Epithelial cell of proximal tubule (primary cell): ENCODE results near the gene PRDM16. TPM values are rescaled to one million over a fixed set of nuclear protein-coding genes. Genes with fewer than 3 reads are reported as not detected.

Experiments used
- DNase-seq: peaks from one replicate; pipeline ENCODE4 v3.0.0-alpha.2; 2011; ENCODE audit warnings: low read depth
- H3K4me3 ChIP-seq: 2 replicates; pipeline ENCODE4 v1.5.1; 2011; ENCODE audit warnings: low read depth, mild to moderate bottlenecking, low read length
- total RNA-seq: library from RNA; depleted of rRNA; stranded (reverse); fragments of >200 nt; gene quantifications from 2 replicates; pipeline ENCODE4 v1.2.3, GENCODE V29; 2015
- TF ChIP-seq, protein P1 (sequence below): conservative IDR thresholded peaks from 2 replicates; pipeline ENCODE4 v1.5.1; 2012; ENCODE audit warnings: low read depth, mild to moderate bottlenecking, low read length

The PRDM16 gene
- total RNA-seq, 1 donor from 2014 or later: 0.06 TPM

- DNase-seq: no peak
- TF ChIP-seq, protein P1, sequence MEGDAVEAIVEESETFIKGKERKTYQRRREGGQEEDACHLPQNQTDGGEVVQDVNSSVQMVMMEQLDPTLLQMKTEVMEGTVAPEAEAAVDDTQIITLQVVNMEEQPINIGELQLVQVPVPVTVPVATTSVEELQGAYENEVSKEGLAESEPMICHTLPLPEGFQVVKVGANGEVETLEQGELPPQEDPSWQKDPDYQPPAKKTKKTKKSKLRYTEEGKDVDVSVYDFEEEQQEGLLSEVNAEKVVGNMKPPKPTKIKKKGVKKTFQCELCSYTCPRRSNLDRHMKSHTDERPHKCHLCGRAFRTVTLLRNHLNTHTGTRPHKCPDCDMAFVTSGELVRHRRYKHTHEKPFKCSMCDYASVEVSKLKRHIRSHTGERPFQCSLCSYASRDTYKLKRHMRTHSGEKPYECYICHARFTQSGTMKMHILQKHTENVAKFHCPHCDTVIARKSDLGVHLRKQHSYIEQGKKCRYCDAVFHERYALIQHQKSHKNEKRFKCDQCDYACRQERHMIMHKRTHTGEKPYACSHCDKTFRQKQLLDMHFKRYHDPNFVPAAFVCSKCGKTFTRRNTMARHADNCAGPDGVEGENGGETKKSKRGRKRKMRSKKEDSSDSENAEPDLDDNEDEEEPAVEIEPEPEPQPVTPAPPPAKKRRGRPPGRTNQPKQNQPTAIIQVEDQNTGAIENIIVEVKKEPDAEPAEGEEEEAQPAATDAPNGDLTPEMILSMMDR: no peak
- H3K4me3 ChIP-seq: no peak overlapping the region
Measured at GRCh38 chr1:3125078-3125477, 56.1 kb downstream of the PRDM16 start.

- no peak overlapping the region for H3K4me3 ChIP-seq
- TF ChIP-seq, protein P1: no peak
- no peak for DNase-seq
Measured at GRCh38 chr1:3125546-3126368, 56.8 kb downstream of the PRDM16 start.

DNA sequence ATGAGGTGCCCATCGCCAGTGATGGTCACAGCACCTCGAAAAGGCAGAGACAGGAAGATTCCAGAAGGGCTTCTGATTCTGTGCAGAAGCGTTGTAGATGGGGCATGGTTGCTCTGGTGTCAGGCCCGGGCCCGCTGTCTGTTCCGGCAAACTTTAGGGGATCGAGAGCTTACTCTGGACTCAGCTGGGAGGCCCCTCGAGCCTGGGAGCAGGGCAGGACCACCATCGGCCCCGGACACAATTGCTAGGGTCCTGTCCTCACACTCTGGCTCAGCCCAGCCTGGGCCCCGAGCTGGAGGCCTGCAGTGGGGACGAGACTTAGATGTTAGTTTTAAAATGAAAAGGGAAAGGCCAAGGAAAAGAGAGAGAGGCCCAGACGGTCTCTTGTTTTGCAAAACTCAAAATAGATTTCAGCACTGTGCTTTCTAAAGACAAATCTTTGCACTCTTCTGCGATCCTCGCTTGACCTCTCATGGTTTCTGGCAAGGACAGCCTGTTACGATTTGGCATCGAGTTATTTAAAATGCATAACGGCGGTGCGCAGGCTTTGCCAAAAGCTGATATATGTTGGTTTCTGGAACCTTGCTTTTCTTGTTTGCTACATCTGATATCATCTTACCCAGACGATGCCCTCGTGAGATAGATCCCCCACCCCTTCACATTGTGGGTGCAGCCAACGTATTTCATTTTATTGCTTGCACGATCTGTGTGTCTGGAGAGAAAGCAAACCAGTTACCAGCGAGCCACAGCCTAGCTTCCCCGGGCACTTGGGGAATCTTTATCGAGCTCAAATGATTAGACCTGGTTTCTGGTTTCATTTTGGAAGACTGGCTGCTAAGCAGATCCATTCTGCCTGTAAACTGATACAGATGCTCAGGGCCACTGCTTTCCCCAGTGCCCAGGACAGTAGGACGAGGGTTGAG, 58.0 kb downstream of the PRDM16 start:
- TF ChIP-seq, protein P1: no peak
- no peak overlapping the region for H3K4me3 ChIP-seq
- DNase-seq: no peak

DNA sequence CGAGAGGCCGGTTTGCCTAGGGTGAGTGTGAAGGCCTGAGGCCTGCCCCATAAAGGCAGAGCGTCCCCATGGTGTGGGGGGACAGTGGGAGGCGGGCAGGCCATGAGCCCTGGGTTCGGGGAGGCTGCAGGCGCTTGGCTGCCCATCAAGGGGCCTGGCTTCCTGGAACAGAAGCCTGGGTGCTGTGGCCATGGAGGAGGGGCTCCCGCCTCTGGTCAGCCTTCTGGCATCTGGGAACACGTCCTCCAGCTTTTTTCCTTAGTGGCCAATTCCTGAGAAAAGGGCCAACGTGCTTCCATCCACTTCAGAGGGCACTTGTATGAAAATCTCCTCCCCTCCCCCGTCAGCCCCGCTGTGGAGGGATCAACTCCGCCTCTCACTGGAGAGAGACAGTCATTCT, 58.7 kb downstream of the PRDM16 start:
- TF ChIP-seq, protein P1: no peak
- DNase-seq: no peak

DNA sequence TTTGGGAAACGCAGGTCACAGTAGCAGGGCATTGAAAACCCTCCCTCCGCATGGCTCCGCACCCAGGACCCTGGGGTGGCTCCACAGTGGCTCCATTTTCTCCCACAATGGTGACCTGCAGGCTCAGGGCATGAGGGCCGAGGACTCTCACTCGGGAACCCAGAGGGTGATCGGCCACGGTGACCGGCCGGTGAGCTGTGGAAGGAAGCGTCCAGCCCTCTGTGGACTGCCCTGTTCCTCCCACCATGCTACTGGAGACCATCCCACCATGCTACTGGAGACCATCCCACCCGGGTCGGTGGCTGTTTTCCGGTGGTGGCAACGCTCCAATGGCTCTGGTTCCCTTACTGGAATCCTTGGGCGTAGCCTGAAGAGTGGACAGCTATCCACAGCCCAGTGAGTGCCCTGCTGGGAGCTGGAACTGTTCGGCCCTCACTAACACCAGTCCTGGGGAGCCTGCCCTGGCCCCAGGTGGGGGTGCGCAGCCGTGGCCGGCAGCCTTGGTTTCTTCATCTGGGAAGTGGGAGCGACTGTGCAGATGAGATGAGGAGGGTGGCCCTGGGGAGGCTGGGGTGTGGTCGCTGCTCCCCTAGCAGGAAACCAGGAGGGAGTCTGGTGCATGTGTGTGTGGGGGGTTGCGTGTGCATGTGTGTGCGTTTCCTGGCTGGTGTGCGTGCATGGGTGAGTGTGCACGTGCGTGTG, 59.6 kb downstream of the PRDM16 start:
- no peak overlapping the region for H3K4me3 ChIP-seq
- TF ChIP-seq, protein P1: no peak
- no peak for DNase-seq

More for the DNA sequence above, 58.7 kb downstream of the PRDM16 start:
- no peak overlapping the region for H3K4me3 ChIP-seq

- DNase-seq: no peak
- TF ChIP-seq, protein P1: no peak
- H3K4me3 ChIP-seq: no peak overlapping the region
Measured at GRCh38 chr1:3129133-3129490, 60.1 kb downstream of the PRDM16 start.
